Measurements from ENCODE around the gene TUBA4A. TPM values are rescaled to one million over a fixed set of nuclear protein-coding genes. Genes with fewer than 3 reads are reported as not detected.
"Not testable (repeated sequence)": the region's sequence is repeated elsewhere in the genome, so short reads cannot be mapped to it uniquely, and the experiment has no call there.

TUBA4A gene
- total and polyA plus RNA-seq, 2 of the 8 experiments (the other 6 are each of a cell fraction or from before 2014, with no cell fraction given) = 67.3 to 172 TPM

- not testable (repeated sequence) for H3K79me2 ChIP-seq (ENCODE audit: control insufficient read depth in 1 of 2, insufficient read depth in 2 of 2, low read length in 2 of 2); H3K18ac ChIP-seq (ENCODE audit: extremely low read depth, low read length); FAIRE-seq; H3K36me3 ChIP-seq (ENCODE audit: control insufficient read depth in 2 of 4, insufficient read depth in 4 of 4, low read length in 3 of 4); H2BK120ac ChIP-seq (replicated peaks; ENCODE audit: low read depth, low read length); H3K9ac ChIP-seq (replicated peaks in 1 of 4; ENCODE audit: extremely low read depth in 1 of 4, low read depth in 3 of 4, low read length in 3 of 4); DNase-seq (ENCODE audit: low read depth in 1 of 2, low spot score in 2 of 2); H3K23me2 ChIP-seq (ENCODE audit: low read depth, low read length); H4K91ac ChIP-seq (replicated peaks; ENCODE audit: insufficient read length, low read length); H3K27me3 ChIP-seq (replicated peaks in 1 of 4; ENCODE audit: control insufficient read depth in 3 of 4, extremely low read depth in 1 of 4, insufficient read depth in 3 of 4, low read length in 3 of 4); H3K27ac ChIP-seq (ENCODE audit: low read depth, low read length); H2BK20ac ChIP-seq (ENCODE audit: low read length); H2AK5ac ChIP-seq (ENCODE audit: low read depth, low read length); H4K5ac ChIP-seq (ENCODE audit: insufficient read length, low read depth, low read length); H3K9me3 ChIP-seq (ENCODE audit: insufficient read depth in 2 of 2, low read depth in 1 of 2, low read length in 1 of 2); H4K20me1 ChIP-seq (replicated peaks in 1 of 2; ENCODE audit: control insufficient read depth in 1 of 2, insufficient read depth in 2 of 2, low read length in 2 of 2); H2BK15ac ChIP-seq (ENCODE audit: low read length); H3K4me2 ChIP-seq (ENCODE audit: insufficient read depth in 1 of 2, low read depth in 2 of 2, low read length in 2 of 2); H4K8ac ChIP-seq (ENCODE audit: extremely low read depth, insufficient read depth, low read length); H3K79me1 ChIP-seq (ENCODE audit: low read depth, low read length); H2BK12ac ChIP-seq (ENCODE audit: low read depth, low read length); H2AFZ ChIP-seq (ENCODE audit: low read length); H3K14ac ChIP-seq (ENCODE audit: insufficient read length); H3K56ac ChIP-seq (replicated peaks; ENCODE audit: insufficient read length, low read depth, low read length); H3K23ac ChIP-seq (ENCODE audit: insufficient read length); H3K4ac ChIP-seq (replicated peaks; ENCODE audit: insufficient read length, low read depth, low read length); H3K4me3 ChIP-seq (ENCODE audit: extremely low read depth in 1 of 4, insufficient read depth in 2 of 4, low read depth in 3 of 4, low read length in 4 of 4)
- ChIA-PET POLR2A (ENCODE audit: partially characterized antibody) (interaction anchor here (1.1 to 3.4 kb wide), 6 partner anchors 8 to 81 kb away, joined by 3 to 19 read pairs (median 4); partner anchors contain the start of genes TUBA4A and ZFAND2B), CTCF (ENCODE audit: partially characterized antibody) (interaction anchor here (0.9 to 12.1 kb wide), 7 partner anchors 5 to 111 kb away, joined by 3 to 220 read pairs (median 5); partner anchors contain the start of genes GLB1L and STK16)
- Histone ChIP-seq H2BK5ac (ENCODE audit: low read depth, low read length) (0 out of 2 replicates have a peak overlapping the region, but pooled peaks have one; percentile 64), H3K4me1 (replicated peaks in 1 of 4; ENCODE audit: control insufficient read depth in 3 of 4, insufficient read depth in 4 of 4, low read length in 3 of 4) (peaks cover 0 to 10% (median 6%) of the 10 kb centered on the region in 4 experiments; a peak in 6 of 7 replicates)
- WGBS, 2 experiments (ENCODE audit: extremely low coverage in 1 of 2, insufficient coverage in 1 of 2, insufficient read length in 1 of 2, insufficient replicate concordance in 2 of 2, low coverage in 1 of 2, low lambda C conversion rate in 2 of 2, missing lambda C conversion rate in 1 of 2) = 87% methylated on average over 6 of the region's 6 CpGs; no CpG with 5 or more reads in 1 of the 2 experiments
Observed at GRCh38 chr2:219287116-219287440, 33.4 kb upstream of the TUBA4A start.

Measured in H1 (cell line).